ENCODE data around the gene RGS10. TPM values are rescaled to one million over a fixed set of nuclear protein-coding genes. Genes with fewer than 3 reads are reported as not detected.

The RGS10 gene
- total RNA-seq, 1 experiment from 2014 or later: 10.6 TPM

DNA sequence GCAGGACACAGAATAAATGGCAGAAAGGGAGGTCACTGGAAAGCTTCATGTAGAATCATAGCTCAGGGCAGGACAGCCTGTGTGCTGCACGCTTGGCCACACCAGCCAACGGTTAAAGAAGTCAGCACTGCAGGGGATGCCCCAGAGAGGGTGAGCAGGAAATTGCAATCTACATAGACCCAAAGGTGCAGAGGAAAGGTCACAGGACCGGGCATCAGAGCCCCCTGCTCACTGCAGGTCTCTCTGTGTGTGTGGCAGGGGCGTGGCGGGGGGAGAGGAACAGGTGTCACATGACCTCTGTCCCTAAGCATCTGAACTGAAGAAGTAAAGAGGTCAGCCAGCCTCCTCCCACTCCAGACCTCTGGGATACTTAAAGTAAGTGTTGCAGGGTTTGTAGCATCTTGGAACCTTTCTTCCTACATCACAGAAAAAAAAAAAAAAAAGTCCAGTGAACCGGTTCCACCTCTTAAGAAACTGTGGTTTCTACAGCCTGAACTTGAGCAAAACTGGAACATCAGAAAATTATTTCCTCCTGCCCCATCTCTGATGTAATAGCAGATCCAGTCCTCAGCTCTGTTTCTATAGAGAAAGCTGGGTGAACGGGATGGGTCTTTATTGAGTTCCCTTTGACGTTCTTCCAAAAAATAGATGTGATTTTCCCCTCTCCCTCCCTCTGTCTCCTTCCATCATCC lies 64.3 kb downstream of the RGS10 start:
- Histone ChIP-seq H4K91ac (ENCODE audit: insufficient read length, low read depth, low read length) (no peak overlapping the region), H3K23ac (ENCODE audit: insufficient read length, low read depth, low read length) (no peak overlapping the region), H3K27me3 (ENCODE audit: insufficient read depth, low read length) (peaks cover 43% of the 10 kb centered on the region), H3K79me2 (ENCODE audit: insufficient read depth, low read length) (no peaks in the 10 kb centered on the region), H3K18ac (ENCODE audit: insufficient read length, low read depth, low read length) (no peak overlapping the region), H3K4me1 (ENCODE audit: insufficient read depth, low read length) (no peaks in the 10 kb centered on the region; the same call in 1 of the 2 replicates), H3K9ac (ENCODE audit: extremely low read depth, insufficient read length, low read length) (no peak overlapping the region), H3K56ac (ENCODE audit: insufficient read length, low read depth, low read length) (no peak overlapping the region), H3K4me2 (ENCODE audit: insufficient read depth, insufficient read length, low read length) (no peak overlapping the region), H3K27ac (ENCODE audit: insufficient read length, low read depth, low read length) (no peak overlapping the region), H2AK5ac (ENCODE audit: insufficient read length, low read length) (no peak overlapping the region), H3K4ac (ENCODE audit: low read depth, low read length) (no peak overlapping the region), H2BK15ac (ENCODE audit: low read depth, low read length) (no peak overlapping the region), H3K79me1 (ENCODE audit: insufficient read depth, low read depth, low read length, poor library complexity, severe bottlenecking) (no peaks in the 10 kb centered on the region), H2BK12ac (ENCODE audit: insufficient read length, low read depth, low read length) (no peak overlapping the region), H2BK5ac (ENCODE audit: insufficient read length, low read length) (no peak overlapping the region), H4K8ac (replicated peaks; ENCODE audit: insufficient read length, low read depth, low read length) (no peak overlapping the region), H3K9me3 (ENCODE audit: control insufficient read depth, low read depth, low read length) (no peaks in the 10 kb centered on the region), H3K14ac (ENCODE audit: insufficient read depth, low read length) (no peak overlapping the region; the same call in 1 of the 2 replicates), H3K23me2 (ENCODE audit: insufficient read length, low read depth, low read length, poor library complexity, severe bottlenecking) (no peaks in the 10 kb centered on the region), H2AFZ (ENCODE audit: low read length) (no peak overlapping the region), H4K20me1 (ENCODE audit: control insufficient read depth, insufficient read depth, insufficient read length) (no peaks in the 10 kb centered on the region), H2BK20ac (ENCODE audit: low read depth, low read length, poor library complexity, severe bottlenecking) (no peak overlapping the region), H4K5ac (ENCODE audit: insufficient read length, low read depth, low read length) (no peak overlapping the region), H2BK120ac (ENCODE audit: low read depth, low read length, poor library complexity, severe bottlenecking) (no peak overlapping the region), H3T11ph (ENCODE audit: low read length) (no peak overlapping the region)
- Mint-ChIP-seq H3K4me1 (peaks cover 10 to 24% of the 10 kb centered on the region in 2 experiments), H3K27me3 (ENCODE audit: low read depth) (peaks cover 97% of the 10 kb centered on the region), H3K36me3 (ENCODE audit: insufficient read depth in 1 of 3, low read depth in 3 of 3) (no peaks in the 10 kb centered on the region; a peak in 1 of 7 replicates), H3K27ac (no peak overlapping the region), H3K4me3 (no peak overlapping the region), H3K9me3 (peaks cover 4 to 5% of the 10 kb centered on the region in 2 experiments; a peak in 3 of 5 replicates)
- no CpG with 5 or more reads among the region's 8 CpGs for WGBS (ENCODE audit: extremely low coverage, insufficient read length, low lambda C conversion rate)
- TF ChIP-seq, protein P1, sequence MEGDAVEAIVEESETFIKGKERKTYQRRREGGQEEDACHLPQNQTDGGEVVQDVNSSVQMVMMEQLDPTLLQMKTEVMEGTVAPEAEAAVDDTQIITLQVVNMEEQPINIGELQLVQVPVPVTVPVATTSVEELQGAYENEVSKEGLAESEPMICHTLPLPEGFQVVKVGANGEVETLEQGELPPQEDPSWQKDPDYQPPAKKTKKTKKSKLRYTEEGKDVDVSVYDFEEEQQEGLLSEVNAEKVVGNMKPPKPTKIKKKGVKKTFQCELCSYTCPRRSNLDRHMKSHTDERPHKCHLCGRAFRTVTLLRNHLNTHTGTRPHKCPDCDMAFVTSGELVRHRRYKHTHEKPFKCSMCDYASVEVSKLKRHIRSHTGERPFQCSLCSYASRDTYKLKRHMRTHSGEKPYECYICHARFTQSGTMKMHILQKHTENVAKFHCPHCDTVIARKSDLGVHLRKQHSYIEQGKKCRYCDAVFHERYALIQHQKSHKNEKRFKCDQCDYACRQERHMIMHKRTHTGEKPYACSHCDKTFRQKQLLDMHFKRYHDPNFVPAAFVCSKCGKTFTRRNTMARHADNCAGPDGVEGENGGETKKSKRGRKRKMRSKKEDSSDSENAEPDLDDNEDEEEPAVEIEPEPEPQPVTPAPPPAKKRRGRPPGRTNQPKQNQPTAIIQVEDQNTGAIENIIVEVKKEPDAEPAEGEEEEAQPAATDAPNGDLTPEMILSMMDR (conservative IDR thresholded peaks at IDR 0.05): no peak
- DNase-seq: no peak
